ENCODE measurements around the gene PBOV1.

Gene PBOV1

GRCh38 chr6:138218449-138218848 lies at the start of gene PBOV1:
Gene PBOV1, minus strand, starts transcription at chr6:138218491. Its CDS starts 96 bp downstream, at chr6:138218395.
- TF ChIP-seq ZBTB7A (IDR thresholded peaks at IDR 0.05; ENCODE audit: low read depth) (no peak), TAF1 (IDR thresholded peaks at IDR 0.05; ENCODE audit: low read depth) (no peak), FOXM1 (IDR thresholded peaks at IDR 0.05; ENCODE audit: borderline replicate concordance, low read depth) (no peak), RAD21 (IDR thresholded peaks at IDR 0.05; ENCODE audit: low read depth) (no peak), CREB1 (IDR thresholded peaks at IDR 0.05; ENCODE audit: low read depth) (no peak), CEBPB (IDR thresholded peaks at IDR 0.05) (no peak), EGR1 (IDR thresholded peaks at IDR 0.05) (no peak), TEAD4 (IDR thresholded peaks at IDR 0.05) (no peak), YY1 (IDR thresholded peaks at IDR 0.05; ENCODE audit: low read depth) (no peak), NFIC (IDR thresholded peaks at IDR 0.05) (no peak), MAX (IDR thresholded peaks at IDR 0.05) (no peak), EP300 (IDR thresholded peaks at IDR 0.05; ENCODE audit: borderline replicate concordance) (no peak), TCF12 (IDR thresholded peaks at IDR 0.05; ENCODE audit: low read depth) (no peak)
- TF ChIP-seq, protein P1, sequence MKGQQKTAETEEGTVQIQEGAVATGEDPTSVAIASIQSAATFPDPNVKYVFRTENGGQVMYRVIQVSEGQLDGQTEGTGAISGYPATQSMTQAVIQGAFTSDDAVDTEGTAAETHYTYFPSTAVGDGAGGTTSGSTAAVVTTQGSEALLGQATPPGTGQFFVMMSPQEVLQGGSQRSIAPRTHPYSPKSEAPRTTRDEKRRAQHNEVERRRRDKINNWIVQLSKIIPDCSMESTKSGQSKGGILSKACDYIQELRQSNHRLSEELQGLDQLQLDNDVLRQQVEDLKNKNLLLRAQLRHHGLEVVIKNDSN (IDR thresholded peaks at IDR 0.05) = no peak

GRCh38 chr6:138266095-138266494 lies 47.8 kb upstream of the PBOV1 start:
- TF ChIP-seq TAF1 (IDR thresholded peaks at IDR 0.05; ENCODE audit: low read depth) (no peak), TEAD4 (IDR thresholded peaks at IDR 0.05) (no peak), CEBPB (IDR thresholded peaks at IDR 0.05) (no peak), YY1 (IDR thresholded peaks at IDR 0.05; ENCODE audit: low read depth) (no peak), MAX (IDR thresholded peaks at IDR 0.05) (no peak), TCF12 (IDR thresholded peaks at IDR 0.05; ENCODE audit: low read depth) (no peak), EP300 (IDR thresholded peaks at IDR 0.05; ENCODE audit: borderline replicate concordance) (no peak), FOXM1 (IDR thresholded peaks at IDR 0.05; ENCODE audit: borderline replicate concordance, low read depth) (no peak), ZBTB7A (IDR thresholded peaks at IDR 0.05; ENCODE audit: low read depth) (no peak), EGR1 (IDR thresholded peaks at IDR 0.05) (no peak), NFIC (IDR thresholded peaks at IDR 0.05) (no peak), RAD21 (IDR thresholded peaks at IDR 0.05; ENCODE audit: low read depth) (no peak), CREB1 (IDR thresholded peaks at IDR 0.05; ENCODE audit: low read depth) (no peak)
- TF ChIP-seq, protein P2, sequence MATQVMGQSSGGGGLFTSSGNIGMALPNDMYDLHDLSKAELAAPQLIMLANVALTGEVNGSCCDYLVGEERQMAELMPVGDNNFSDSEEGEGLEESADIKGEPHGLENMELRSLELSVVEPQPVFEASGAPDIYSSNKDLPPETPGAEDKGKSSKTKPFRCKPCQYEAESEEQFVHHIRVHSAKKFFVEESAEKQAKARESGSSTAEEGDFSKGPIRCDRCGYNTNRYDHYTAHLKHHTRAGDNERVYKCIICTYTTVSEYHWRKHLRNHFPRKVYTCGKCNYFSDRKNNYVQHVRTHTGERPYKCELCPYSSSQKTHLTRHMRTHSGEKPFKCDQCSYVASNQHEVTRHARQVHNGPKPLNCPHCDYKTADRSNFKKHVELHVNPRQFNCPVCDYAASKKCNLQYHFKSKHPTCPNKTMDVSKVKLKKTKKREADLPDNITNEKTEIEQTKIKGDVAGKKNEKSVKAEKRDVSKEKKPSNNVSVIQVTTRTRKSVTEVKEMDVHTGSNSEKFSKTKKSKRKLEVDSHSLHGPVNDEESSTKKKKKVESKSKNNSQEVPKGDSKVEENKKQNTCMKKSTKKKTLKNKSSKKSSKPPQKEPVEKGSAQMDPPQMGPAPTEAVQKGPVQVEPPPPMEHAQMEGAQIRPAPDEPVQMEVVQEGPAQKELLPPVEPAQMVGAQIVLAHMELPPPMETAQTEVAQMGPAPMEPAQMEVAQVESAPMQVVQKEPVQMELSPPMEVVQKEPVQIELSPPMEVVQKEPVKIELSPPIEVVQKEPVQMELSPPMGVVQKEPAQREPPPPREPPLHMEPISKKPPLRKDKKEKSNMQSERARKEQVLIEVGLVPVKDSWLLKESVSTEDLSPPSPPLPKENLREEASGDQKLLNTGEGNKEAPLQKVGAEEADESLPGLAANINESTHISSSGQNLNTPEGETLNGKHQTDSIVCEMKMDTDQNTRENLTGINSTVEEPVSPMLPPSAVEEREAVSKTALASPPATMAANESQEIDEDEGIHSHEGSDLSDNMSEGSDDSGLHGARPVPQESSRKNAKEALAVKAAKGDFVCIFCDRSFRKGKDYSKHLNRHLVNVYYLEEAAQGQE (IDR thresholded peaks at IDR 0.05; ENCODE audit: low read depth) = no peak
- TF ChIP-seq, protein P1 (IDR thresholded peaks at IDR 0.05) = no peak

DNA sequence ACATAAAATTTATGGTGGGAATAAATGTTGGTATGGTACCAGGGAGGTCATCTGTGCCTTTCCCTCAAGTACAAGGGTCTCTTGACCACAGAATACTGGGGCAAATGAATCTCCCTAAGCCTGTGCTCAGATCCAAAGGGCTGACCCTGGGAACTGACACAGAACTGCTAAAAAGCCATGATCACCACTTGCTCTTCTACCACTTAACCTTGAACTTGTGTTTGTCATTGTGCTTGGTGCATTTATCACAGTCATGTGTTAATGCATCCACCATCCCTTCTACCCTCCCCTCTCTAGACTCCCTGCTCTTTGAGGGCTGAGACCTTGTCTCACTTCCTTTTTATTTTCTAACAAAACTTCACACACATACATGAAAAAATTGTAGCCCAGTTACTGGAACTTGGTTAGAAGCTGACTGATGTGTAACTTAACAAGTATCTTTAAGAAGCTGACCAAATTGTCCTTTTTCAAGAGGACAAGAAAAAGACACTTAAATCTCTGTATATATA lies 46.1 kb upstream of the PBOV1 start:
- TF ChIP-seq, protein P2 (IDR thresholded peaks at IDR 0.05; ENCODE audit: low read depth) = no peak
- TF ChIP-seq YY1 (IDR thresholded peaks at IDR 0.05; ENCODE audit: low read depth) = no peak
- TF ChIP-seq TCF12 (IDR thresholded peaks at IDR 0.05; ENCODE audit: low read depth) = no peak
- TF ChIP-seq FOXM1 (IDR thresholded peaks at IDR 0.05; ENCODE audit: borderline replicate concordance, low read depth) = no peak
- no peak for TF ChIP-seq CREB1 (IDR thresholded peaks at IDR 0.05; ENCODE audit: low read depth)
- TF ChIP-seq TAF1 (IDR thresholded peaks at IDR 0.05; ENCODE audit: low read depth) = no peak
- TF ChIP-seq, protein P1 (IDR thresholded peaks at IDR 0.05) = no peak

DNA sequence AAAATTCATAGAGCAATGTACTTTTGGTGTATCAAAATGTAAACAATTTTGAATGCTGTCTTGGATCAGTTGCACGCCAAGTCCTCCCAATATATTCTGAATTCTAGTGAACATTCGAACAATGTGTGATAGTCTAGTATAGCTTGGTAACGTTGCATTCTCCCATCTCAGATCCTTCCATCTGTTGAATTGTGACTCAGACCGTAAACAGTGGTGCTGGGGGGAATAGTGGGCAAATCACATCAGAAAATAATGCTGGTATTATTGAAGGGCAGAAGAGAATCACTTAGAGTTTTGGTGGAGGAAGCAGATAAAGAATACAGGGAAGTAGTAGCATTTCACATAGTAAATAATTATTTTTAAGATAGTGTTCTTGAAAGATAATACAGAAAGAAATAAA lies 45.7 kb upstream of the PBOV1 start:
- TF ChIP-seq CREB1 (IDR thresholded peaks at IDR 0.05; ENCODE audit: low read depth) (no peak), EP300 (IDR thresholded peaks at IDR 0.05; ENCODE audit: borderline replicate concordance) (no peak), TEAD4 (IDR thresholded peaks at IDR 0.05) (no peak), NFIC (IDR thresholded peaks at IDR 0.05) (no peak), TCF12 (IDR thresholded peaks at IDR 0.05; ENCODE audit: low read depth) (no peak), YY1 (IDR thresholded peaks at IDR 0.05; ENCODE audit: low read depth) (no peak), EGR1 (IDR thresholded peaks at IDR 0.05) (no peak), MAX (IDR thresholded peaks at IDR 0.05) (no peak), TAF1 (IDR thresholded peaks at IDR 0.05; ENCODE audit: low read depth) (no peak), FOXM1 (IDR thresholded peaks at IDR 0.05; ENCODE audit: borderline replicate concordance, low read depth) (no peak), ZBTB7A (IDR thresholded peaks at IDR 0.05; ENCODE audit: low read depth) (no peak), RAD21 (IDR thresholded peaks at IDR 0.05; ENCODE audit: low read depth) (no peak), CEBPB (IDR thresholded peaks at IDR 0.05) (no peak)
- TF ChIP-seq, protein P2 (IDR thresholded peaks at IDR 0.05; ENCODE audit: low read depth) = no peak
- TF ChIP-seq, protein P1 (IDR thresholded peaks at IDR 0.05) = no peak

All from Ishikawa (cell line).